ENCODE results near the gene MAN2A2. TPM values are rescaled to one million over a fixed set of nuclear protein-coding genes. Genes with fewer than 3 reads are reported as not detected.

MAN2A2 gene
- total RNA-seq, 1 experiment from 2014 or later = 31.0 TPM

DNA sequence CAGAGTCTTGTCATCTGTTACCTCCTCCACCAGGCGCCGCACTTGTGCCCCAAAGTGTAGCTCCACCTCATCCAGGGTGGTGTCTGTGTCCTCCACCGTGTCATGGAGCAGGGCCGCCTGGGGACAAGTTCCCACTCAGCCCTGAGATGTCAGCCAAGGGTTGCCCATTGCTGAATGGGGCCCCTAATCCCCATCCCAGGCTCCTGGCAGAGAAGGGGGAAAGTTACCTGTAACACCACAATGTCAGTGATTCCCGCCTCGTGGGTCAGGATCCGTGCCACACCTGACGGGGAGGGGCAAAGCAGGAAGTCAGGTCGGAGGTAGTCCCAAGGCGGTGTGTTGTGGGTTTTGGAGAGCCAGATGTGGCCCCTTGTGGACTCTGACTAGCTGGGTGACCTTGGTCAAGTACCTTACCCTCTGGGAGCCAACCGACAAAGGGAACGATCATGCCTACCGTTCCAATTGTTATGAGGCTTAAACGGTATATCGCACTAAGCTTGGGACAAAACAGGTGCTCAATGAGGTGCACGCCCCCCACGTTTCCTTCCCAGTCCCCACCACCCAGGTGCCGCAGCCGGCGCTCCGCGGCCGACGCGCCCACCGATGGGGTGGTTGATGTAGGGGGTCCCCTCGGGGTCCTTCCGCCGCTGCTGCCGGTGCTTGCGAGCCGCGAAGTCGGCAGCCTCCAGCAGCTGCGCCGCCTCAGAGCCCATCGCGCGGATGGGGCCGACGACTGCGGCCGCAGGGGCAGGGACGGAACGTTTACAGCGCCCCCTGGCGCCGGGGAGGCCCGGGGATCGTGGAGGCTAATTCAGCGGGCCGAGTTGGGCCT, 28.9 kb downstream of the MAN2A2 start, which contains the start of gene HDDC3 (continued):
- TF ChIP-seq PRDM15 (CRISPR knock-in tag; IDR thresholded peaks at IDR 0.05) (no peak), ATF1 (CRISPR knock-in tag; IDR thresholded peaks at IDR 0.05) (no peak), ATF2 (CRISPR knock-in tag; IDR thresholded peaks at IDR 0.05; ENCODE audit: borderline replicate concordance, low read depth) (0 out of 2 replicates have a peak, but pooled peaks have one; percentile 18), NFATC4 (CRISPR knock-in tag; IDR thresholded peaks at IDR 0.05) (no peak), ETV6 (CRISPR knock-in tag; IDR thresholded peaks at IDR 0.05) (peak; percentile 50; the same call in 1 of the 2 replicates), AR (CRISPR knock-in tag; IDR thresholded peaks at IDR 0.05) (no peak), SOX15 (CRISPR knock-in tag; IDR thresholded peaks at IDR 0.05) (no peak), ZNF423 (CRISPR knock-in tag; IDR thresholded peaks at IDR 0.05) (no peak), GABPB1 (CRISPR knock-in tag; IDR thresholded peaks at IDR 0.05) (peak; percentile 51; the same call in 1 of the 2 replicates), ZNF416 (CRISPR knock-in tag; IDR thresholded peaks at IDR 0.05) (no peak), ZNF317 (CRISPR knock-in tag; IDR thresholded peaks at IDR 0.05; ENCODE audit: borderline replicate concordance, low read depth) (peak; percentile 18; the same call in 1 of the 2 replicates), NR3C1 (CRISPR knock-in tag; conservative IDR thresholded peaks at IDR 0.05; ENCODE audit: low read depth) (no peak), JAZF1 (CRISPR knock-in tag; IDR thresholded peaks at IDR 0.05) (no peak), ZNF263 (CRISPR knock-in tag; IDR thresholded peaks at IDR 0.05; ENCODE audit: low read depth) (no peak), ZNF396 (CRISPR knock-in tag; IDR thresholded peaks at IDR 0.05; ENCODE audit: borderline replicate concordance) (no peak), CBFB (CRISPR knock-in tag; IDR thresholded peaks at IDR 0.05; ENCODE audit: low read depth) (no peak), ELF4 (CRISPR knock-in tag; IDR thresholded peaks at IDR 0.05; ENCODE audit: low read depth) (0 out of 2 replicates have a peak, but pooled peaks have one; percentile 49), E2F1 (CRISPR knock-in tag; IDR thresholded peaks at IDR 0.05) (no peak), HMGXB4 (CRISPR knock-in tag; IDR thresholded peaks at IDR 0.05) (peak; percentile 100), CREM (CRISPR knock-in tag; IDR thresholded peaks at IDR 0.05) (no peak; the same call in 1 of the 2 replicates)
- TF ChIP-seq, protein P1, sequence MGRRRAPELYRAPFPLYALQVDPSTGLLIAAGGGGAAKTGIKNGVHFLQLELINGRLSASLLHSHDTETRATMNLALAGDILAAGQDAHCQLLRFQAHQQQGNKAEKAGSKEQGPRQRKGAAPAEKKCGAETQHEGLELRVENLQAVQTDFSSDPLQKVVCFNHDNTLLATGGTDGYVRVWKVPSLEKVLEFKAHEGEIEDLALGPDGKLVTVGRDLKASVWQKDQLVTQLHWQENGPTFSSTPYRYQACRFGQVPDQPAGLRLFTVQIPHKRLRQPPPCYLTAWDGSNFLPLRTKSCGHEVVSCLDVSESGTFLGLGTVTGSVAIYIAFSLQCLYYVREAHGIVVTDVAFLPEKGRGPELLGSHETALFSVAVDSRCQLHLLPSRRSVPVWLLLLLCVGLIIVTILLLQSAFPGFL (CRISPR knock-in tag; IDR thresholded peaks at IDR 0.05; ENCODE audit: borderline replicate concordance) = no peak
- TF ChIP-seq, protein P2, sequence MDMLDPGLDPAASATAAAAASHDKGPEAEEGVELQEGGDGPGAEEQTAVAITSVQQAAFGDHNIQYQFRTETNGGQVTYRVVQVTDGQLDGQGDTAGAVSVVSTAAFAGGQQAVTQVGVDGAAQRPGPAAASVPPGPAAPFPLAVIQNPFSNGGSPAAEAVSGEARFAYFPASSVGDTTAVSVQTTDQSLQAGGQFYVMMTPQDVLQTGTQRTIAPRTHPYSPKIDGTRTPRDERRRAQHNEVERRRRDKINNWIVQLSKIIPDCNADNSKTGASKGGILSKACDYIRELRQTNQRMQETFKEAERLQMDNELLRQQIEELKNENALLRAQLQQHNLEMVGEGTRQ (CRISPR knock-in tag; IDR thresholded peaks at IDR 0.05) = no peak
- TF ChIP-seq, protein P3, sequence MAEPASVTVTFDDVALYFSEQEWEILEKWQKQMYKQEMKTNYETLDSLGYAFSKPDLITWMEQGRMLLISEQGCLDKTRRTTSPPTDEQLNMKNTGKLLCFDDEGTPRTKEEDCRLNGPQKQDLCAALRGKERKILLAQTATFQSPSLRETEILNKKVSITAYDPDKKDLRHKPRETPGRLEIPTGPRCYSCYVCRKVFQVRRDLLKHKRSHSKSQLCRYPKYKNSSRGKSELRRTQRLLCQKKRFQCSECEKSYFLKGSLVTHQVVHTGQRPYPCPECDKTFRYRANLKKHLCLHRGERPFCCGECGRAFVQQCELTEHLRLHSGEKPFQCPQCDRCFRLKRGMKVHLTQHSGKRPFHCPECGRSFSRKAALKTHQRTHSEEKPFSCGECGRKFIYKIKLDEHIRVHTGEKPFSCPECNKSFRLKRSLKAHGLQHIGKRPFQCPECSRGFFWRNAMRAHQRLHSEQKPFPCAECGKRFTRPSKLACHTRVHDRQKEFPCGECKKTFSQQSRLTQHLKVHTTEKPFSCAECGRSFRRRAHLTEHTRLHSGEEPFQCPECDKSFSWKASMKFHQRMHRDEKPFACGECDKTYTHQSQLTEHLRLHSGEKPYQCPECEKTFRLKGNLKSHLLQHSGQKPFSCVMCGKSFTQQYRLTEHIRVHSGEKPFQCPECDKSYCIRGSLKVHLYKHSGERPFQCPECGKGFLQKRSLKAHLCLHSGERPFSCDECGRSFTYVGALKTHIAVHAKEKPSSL (CRISPR knock-in tag; conservative IDR thresholded peaks at IDR 0.05) = no peak

All from WTC11 (cell line).